Hepatocyte (in vitro differentiated cells): Measurements from ENCODE around the gene POP5.

Source experiments
- CTCF ChIP-seq: fragments of 200-600 bp; sonication (generic); IDR thresholded peaks from 2 replicates; pipeline ENCODE4 v1.5.1; 2016; ENCODE audit warnings: antibody characterized with exemption, mild to moderate bottlenecking; ENCODE audit not compliant: poor library complexity
- EZH2phosphoT487 ChIP-seq: fragments of 200-600 bp; sonication (generic); IDR thresholded peaks from one replicate; pipeline ENCODE4 v1.6.1; 2018; ENCODE audit warnings: antibody characterized with exemption, mild to moderate bottlenecking, low read depth, moderate library complexity; ENCODE audit not compliant: unreplicated experiment, severe bottlenecking

- TF ChIP-seq EZH2phosphoT487 (no peak), CTCF (no peak)
Measured at GRCh38 chr12:120542166-120542565, 39.0 kb downstream of the POP5 start.
